ENCODE data around the gene ADISSP. TPM values are rescaled to one million over a fixed set of nuclear protein-coding genes. Genes with fewer than 3 reads are reported as not detected.

The ADISSP gene
- total and polyA plus RNA-seq, 11 donors, result 7.8 to 22.2 (median 13.7) TPM

GRCh38 chr20:3784216-3784853, 16.8 kb upstream of the ADISSP start:
- no peaks in the 10 kb centered on the region for H3K27me3 ChIP-seq
- no peak for ATAC-seq
- intact Hi-C loops (cut with DNase I), result loop anchor here in 5 of 10 donors (5.0 to 10.0 kb wide), 4 partner anchors 70 to 300 kb away; no protein-coding TSS in a partner anchor
- DNase-seq, result peak in 2 of 5 donors; percentile 23 to 58
- H3K9me3 ChIP-seq, result no peaks in the 10 kb centered on the region
- H3K36me3 ChIP-seq, result peaks cover 0 to 18% (median 4%) of the 10 kb centered on the region in 9 donors
- TF ChIP-seq CTCF (IDR thresholded peaks at IDR 0.05) (no peak), POLR2A (IDR thresholded peaks at IDR 0.05) (no peak)
- peak overlapping the region in 7 of 12 donors; percentile 64 to 81 (median 73) for H3K4me3 ChIP-seq
- H3K27ac ChIP-seq, result peak overlapping the region in 4 of 12 donors; percentile 6 to 87 (median 54)
- WGBS, 4 donors, result 64 to 83% (median 74%) methylated on average over 16 to 17 of the region's 17 CpGs
- H3K4me1 ChIP-seq, result peaks cover 4 to 48% (median 36%) of the 10 kb centered on the region in 12 donors

GRCh38 chr20:3783511-3784195, 16.1 kb upstream of the ADISSP start:
- WGBS, 4 donors, result 64 to 80% (median 67%) methylated on average over 10 of the region's 10 CpGs
- ATAC-seq, result no peak
- peak overlapping the region in 2 of 12 donors; percentile 6 to 28 for H3K27ac ChIP-seq
- no peak for TF ChIP-seq CTCF (IDR thresholded peaks at IDR 0.05)
- no peak for TF ChIP-seq POLR2A (IDR thresholded peaks at IDR 0.05)
- H3K9me3 ChIP-seq, result no peaks in the 10 kb centered on the region
- peak in 1 of 5 donors; percentile 46 for DNase-seq
- no peak overlapping the region for H3K4me3 ChIP-seq
- H3K27me3 ChIP-seq, result peaks cover 0 to 5% (median 0%) of the 10 kb centered on the region in 9 donors
- intact Hi-C loops (cut with DNase I), result loop anchor here in 5 of 10 donors (5.0 to 10.0 kb wide), 4 partner anchors 71 to 301 kb away; no protein-coding TSS in a partner anchor
- H3K36me3 ChIP-seq, result peaks cover 0 to 18% (median 4%) of the 10 kb centered on the region in 9 donors
- H3K4me1 ChIP-seq, result peaks cover 4 to 46% (median 36%) of the 10 kb centered on the region in 12 donors

DNA sequence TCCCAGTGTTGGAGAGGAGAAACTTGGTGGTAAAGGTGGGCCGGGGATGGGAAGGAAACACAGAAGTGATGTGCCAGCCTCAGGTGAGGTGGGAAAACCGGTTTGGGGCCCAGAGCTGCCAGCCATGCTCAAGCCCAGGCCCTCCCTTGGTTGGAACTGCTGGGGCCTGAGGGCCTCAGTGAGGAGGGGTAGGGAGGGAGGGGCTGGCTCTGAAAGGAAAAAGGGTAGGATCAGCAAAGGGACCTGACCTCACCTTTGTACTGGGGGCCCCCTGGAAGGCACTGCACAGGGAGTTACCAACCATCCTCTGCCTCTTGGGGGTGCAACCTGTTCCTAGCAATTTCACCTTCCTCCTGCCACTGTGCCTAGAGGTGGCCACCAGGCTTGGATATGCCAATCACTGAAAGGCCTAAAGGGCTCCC, 15.5 kb upstream of the ADISSP start:
- peak in 1 of 5 donors; percentile 47 for DNase-seq
- TF ChIP-seq CTCF (IDR thresholded peaks at IDR 0.05) (no peak), POLR2A (IDR thresholded peaks at IDR 0.05) (no peak)
- H3K27ac ChIP-seq, result no peak overlapping the region

DNA sequence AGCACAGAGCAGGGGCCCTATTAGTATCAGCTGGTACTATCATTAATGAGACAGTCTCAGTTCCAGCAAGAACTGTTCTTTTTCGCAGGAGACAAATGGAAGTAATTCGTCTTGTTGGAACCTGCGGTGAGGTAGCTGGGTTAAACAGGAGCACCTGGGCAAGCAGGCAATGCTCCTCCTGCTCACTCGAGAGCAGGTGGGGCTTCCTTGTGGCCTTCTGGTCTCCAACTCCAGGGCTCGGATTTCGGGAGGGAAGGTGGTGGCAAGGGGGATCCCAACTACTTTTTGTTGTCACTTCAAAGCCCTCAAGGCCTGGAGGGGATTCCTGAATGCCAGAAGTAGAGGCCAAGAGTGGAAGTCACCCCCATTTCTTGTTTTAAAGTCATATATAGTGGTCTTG, 15.0 kb upstream of the ADISSP start:
- no peak for TF ChIP-seq POLR2A (IDR thresholded peaks at IDR 0.05)
- no peak for TF ChIP-seq CTCF (IDR thresholded peaks at IDR 0.05)
- Histone ChIP-seq H3K27ac (no peak overlapping the region), H3K4me1 (peaks cover 4 to 56% (median 45%) of the 10 kb centered on the region in 12 donors), H3K27me3 (peaks cover 0 to 5% (median 0%) of the 10 kb centered on the region in 9 donors), H3K4me3 (no peak overlapping the region), H3K36me3 (peaks cover 0 to 18% (median 4%) of the 10 kb centered on the region in 9 donors), H3K9me3 (no peaks in the 10 kb centered on the region)
- DNase-seq (no peak), ATAC-seq (no peak)
- 88 to 92% (median 90%) methylated on average over 6 of the region's 6 CpGs for WGBS, 4 donors
- intact Hi-C loops (cut with DNase I), result loop anchor here in 5 of 10 donors (5.0 to 10.0 kb wide), 4 partner anchors 72 to 302 kb away; no protein-coding TSS in a partner anchor

More for the DNA sequence above, 15.5 kb upstream of the ADISSP start:
- ATAC-seq, result no peak
- Histone ChIP-seq H3K36me3 (peaks cover 0 to 18% (median 4%) of the 10 kb centered on the region in 9 donors), H3K4me3 (no peak overlapping the region), H3K4me1 (peaks cover 4 to 52% (median 41%) of the 10 kb centered on the region in 12 donors), H3K9me3 (no peaks in the 10 kb centered on the region), H3K27me3 (peaks cover 0 to 5% (median 0%) of the 10 kb centered on the region in 9 donors)
- intact Hi-C loops (cut with DNase I), result loop anchor here in 5 of 10 donors (5.0 to 10.0 kb wide), 4 partner anchors 72 to 302 kb away; no protein-coding TSS in a partner anchor
- whole genome bisulfite sequencing, 4 donors, result 72 to 83% (median 79%) methylated on average over 2 of the region's 2 CpGs

All from heart left ventricle (tissue), 16 donors.